ACC112 (cell line): ENCODE data around the gene DAPK2.

ENCODE experiments used
- H2AFZ ChIP-seq: fragments of 200-600 bp; sonication (generic); one replicate; pipeline ENCODE4 v1.6.0; 2017; ENCODE audit warnings: antibody characterized with exemption, low read length; ENCODE audit not compliant: unreplicated experiment
- H3K27ac ChIP-seq: fragments of 200-600 bp; sonication (generic); 2 replicates; pipeline ENCODE4 v1.5.1; 2014; ENCODE audit warnings: low read depth, mild to moderate bottlenecking, antibody characterized with exemption, low read length, moderate library complexity
- H3K27me3 ChIP-seq: fragments of 200-600 bp; sonication (generic); 2 replicates; pipeline ENCODE4 v1.6.1; 2014; ENCODE audit warnings: mild to moderate bottlenecking, antibody characterized with exemption, low read length, moderate library complexity, mixed read lengths; ENCODE audit not compliant: insufficient read depth
- H3K36me3 ChIP-seq: fragments of 200-600 bp; sonication (generic); 2 replicates; pipeline ENCODE4 v1.6.1; 2016; ENCODE audit warnings: mild to moderate bottlenecking, antibody characterized with exemption, low read length, moderate library complexity, mixed read lengths; ENCODE audit not compliant: insufficient read depth
- H3K4me1 ChIP-seq: fragments of 200-600 bp; sonication (generic); one replicate; pipeline ENCODE4 v1.6.1; 2016; ENCODE audit warnings: low read length, mixed read lengths; ENCODE audit not compliant: insufficient read depth, unreplicated experiment, control insufficient read depth
- H3K4me3 ChIP-seq: fragments of 200-600 bp; sonication (generic); 2 replicates; pipeline ENCODE4 v1.5.1; 2014; ENCODE audit warnings: mild to moderate bottlenecking, low read depth, low read length
- H3K79me2 ChIP-seq: fragments of 200-600 bp; sonication (generic); one replicate; pipeline ENCODE4 v1.6.0; 2016; ENCODE audit warnings: low read length; ENCODE audit not compliant: control insufficient read depth, unreplicated experiment, insufficient read depth

DAPK2 gene

DNA sequence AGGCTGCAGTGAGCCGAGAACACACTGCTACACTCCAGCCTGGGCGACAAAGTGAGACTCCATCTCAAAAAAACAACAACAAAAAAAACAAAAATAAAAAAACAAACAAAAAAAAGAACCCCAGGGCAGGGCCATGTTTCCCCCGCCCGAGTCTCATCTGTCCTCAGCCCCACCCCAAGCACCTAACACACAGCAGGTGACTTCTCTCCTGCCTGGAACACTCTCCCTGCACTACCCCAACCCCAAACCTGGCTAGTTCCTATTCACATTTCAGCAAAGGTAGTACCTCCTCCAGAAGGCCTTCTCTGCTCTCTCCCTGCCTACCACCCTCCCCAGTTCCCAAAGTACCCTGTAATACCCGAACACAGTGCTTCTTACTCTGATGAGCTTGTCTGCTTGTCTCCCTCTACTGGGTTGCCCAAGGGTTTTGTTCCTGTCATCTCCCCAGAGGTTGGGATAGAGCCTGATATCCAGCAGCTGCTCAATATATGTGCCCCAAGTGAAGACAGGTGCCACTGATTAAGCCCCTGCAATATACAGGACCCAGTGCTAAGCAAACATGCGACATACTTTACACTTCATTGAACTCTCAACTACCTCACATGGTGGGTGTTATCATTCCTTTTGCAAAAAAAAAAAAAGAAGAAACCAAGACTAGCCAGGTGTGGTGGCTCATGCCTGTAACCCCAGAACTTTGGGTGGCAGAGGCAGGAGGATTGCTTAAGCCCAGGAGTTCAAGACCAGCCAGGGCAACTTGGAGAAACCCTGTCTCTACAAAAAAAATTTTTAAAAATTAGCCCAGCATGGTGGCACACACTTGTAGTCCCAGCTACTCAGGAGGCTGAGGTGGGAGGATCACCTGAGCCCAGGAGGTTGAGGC lies 103.6 kb downstream of the DAPK2 start:
- no peaks in the 10 kb centered on the region for H3K79me2 ChIP-seq
- H3K4me1 ChIP-seq = peaks cover 24% of the 10 kb centered on the region

DNA sequence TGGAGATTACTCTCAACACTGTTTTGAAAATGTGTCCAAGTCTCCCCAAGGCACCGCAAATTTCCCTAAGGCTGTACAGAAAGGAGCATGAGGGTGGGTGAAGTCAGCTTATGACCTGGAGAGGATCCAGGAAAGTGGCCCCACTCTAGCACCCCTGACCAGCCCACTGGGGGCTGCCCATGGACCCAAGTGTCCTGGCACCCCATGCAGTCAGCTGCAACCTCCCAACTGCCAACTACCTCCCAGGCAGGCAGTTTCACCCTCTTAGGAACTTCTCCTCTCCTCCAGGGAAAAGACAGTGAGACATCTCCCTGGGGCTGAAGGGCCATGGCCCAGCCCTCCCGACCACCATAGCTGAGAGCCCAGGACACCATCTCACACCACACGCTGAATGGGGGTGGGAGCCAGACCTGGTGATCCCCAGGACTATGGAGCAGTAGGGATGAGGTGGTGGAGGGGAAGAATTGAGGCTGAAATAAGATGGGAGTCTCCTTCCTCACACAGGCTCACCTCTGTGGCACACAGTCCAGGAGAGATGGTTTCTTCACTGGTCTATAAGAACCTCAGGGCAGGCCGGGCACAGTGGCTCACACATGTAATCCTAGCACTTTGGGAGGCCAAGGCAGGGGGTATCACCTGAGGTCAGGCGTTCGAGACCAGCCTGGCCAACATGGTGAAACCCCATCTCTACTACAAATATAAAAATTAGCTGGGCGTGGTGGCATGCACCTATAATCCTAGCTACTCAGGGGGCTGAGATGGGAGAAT lies 104.4 kb downstream of the DAPK2 start:
- no peaks in the 10 kb centered on the region for H3K36me3 ChIP-seq
- H3K27me3 ChIP-seq = no peaks in the 10 kb centered on the region
- H3K4me3 ChIP-seq = no peak overlapping the region
- H2AFZ ChIP-seq = no peak overlapping the region
- peaks cover 26% of the 10 kb centered on the region for H3K4me1 ChIP-seq
- H3K27ac ChIP-seq = no peak overlapping the region
- no peaks in the 10 kb centered on the region for H3K79me2 ChIP-seq

More for the DNA sequence above, 103.6 kb downstream of the DAPK2 start:
- no peaks in the 10 kb centered on the region for H3K36me3 ChIP-seq
- H3K27me3 ChIP-seq = no peaks in the 10 kb centered on the region
- H3K27ac ChIP-seq = no peak overlapping the region
- H2AFZ ChIP-seq = no peak overlapping the region
- no peak overlapping the region for H3K4me3 ChIP-seq

DNA sequence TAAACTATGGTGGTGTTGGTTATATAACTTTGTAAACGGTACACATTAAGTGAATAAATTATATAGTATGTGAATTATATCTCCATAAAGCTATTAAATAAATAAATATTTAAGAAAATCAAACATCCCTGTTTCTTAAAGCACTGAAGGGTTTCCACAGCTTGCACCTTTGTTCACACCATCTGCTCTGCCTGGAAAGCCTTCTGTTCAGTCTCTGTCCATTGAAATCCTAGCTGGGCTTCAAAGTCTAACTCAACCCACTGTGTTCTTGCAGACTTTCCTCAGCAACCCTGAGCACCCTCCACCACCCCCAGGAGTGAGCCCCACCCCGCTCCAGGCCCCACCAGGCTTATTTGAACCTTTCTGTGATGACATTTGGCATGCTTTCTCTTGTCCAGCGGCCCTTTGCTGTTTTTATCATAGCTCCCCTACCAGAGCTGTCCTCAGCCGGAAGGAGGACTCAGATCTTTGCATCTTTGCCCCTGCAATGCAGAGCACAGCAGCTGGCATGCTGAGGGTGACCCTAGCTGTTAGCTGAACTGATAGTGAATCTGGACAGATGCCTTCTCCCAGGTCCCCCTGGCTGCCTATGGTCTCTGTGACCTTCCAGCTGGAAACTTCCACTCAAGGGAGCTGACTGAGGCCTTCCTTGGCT lies 105.2 kb downstream of the DAPK2 start:
- Histone ChIP-seq H3K4me1 (peaks cover 26% of the 10 kb centered on the region), H2AFZ (no peak overlapping the region), H3K79me2 (no peaks in the 10 kb centered on the region), H3K27ac (no peak overlapping the region), H3K36me3 (no peaks in the 10 kb centered on the region), H3K27me3 (no peaks in the 10 kb centered on the region), H3K4me3 (no peak overlapping the region)

DNA sequence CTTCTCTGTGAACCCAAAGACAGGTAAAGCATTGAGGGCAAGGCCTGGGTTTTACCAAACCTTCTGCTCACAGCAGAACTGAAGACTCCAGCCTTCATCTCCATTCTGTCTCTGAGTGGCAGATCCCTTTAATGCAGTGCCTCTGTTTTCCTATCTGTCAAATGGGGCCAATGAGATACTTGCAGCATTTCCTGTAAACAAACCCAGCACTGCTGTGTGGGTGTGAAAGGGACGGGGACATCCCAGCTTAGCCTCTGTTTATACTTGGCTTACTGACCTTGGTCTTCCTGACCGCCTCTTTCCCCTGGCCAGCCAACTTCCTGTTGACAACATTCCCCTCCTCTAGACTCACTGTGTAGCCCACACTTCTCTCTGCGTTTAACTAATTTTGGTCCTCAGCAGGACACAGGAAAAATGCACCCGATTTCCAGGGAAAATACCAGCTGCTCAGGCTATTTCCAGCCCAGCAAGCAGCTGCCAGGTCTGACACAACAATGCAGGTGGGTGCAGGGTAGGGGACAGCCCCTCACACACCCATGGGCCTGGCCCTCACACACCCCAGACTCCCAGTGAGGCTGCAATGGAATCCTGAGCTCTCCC lies 106.7 kb downstream of the DAPK2 start:
- Histone ChIP-seq H3K27me3 (no peaks in the 10 kb centered on the region), H3K4me1 (peaks cover 26% of the 10 kb centered on the region), H3K36me3 (no peaks in the 10 kb centered on the region), H3K27ac (no peak overlapping the region), H3K79me2 (no peaks in the 10 kb centered on the region), H3K4me3 (no peak overlapping the region), H2AFZ (no peak overlapping the region)

DNA sequence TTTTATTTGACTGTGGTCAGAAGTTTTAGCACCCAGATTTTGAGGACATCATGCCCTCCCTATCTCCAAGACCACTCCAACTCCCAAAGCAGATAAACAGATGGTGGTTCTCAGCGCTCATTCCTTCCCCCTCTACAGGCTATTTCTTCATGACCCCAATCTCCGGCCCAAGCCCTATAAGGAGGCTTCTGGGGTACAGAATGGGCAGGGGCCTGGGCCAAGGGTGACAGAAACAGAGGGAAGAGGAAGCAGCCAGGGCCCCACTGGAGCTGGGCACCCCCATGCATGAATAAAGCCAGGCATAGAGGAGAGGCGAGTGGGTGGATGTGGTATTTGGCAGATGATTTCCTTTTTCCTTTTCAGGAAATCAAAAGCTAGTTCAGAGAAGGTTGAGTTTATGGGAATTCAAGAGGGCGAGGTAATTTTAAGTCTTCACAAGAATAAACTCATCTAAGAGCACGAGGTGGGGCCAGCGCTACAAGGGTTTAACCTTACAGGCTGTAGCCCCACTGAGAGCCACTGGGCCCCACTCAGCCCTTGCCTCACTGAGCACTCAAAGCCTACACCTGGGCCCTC lies 107.7 kb downstream of the DAPK2 start:
- Histone ChIP-seq H3K36me3 (no peaks in the 10 kb centered on the region), H2AFZ (no peak overlapping the region), H3K4me3 (no peak overlapping the region), H3K27ac (no peak overlapping the region), H3K27me3 (no peaks in the 10 kb centered on the region), H3K79me2 (no peaks in the 10 kb centered on the region), H3K4me1 (peaks cover 26% of the 10 kb centered on the region)

DNA sequence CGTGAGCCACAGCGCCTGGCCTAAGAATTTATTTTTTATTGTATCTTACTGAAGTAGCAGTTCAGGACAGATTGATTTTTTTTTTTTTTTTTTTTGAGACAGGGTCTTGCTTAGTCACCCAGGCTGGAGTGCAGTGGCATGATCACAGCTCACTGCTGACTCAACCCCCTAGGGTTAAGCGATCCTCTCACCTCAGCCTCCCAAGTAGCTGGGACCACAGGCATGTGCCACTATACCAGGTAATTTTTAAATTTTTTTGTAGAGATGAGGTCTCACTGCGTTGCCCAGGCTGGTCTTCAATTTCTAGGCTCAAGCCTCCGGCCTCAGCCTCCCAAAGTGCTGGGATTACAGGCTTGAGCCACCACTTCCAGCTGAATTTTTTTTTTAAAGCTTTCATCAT lies 112.8 kb downstream of the DAPK2 start:
- no peak overlapping the region for H2AFZ ChIP-seq
- H3K27ac ChIP-seq = 0 out of 2 replicates have a peak overlapping the region, but pooled peaks have one; percentile 10
- H3K4me3 ChIP-seq = no peak overlapping the region
- no peaks in the 10 kb centered on the region for H3K36me3 ChIP-seq
- no peaks in the 10 kb centered on the region for H3K27me3 ChIP-seq
- H3K4me1 ChIP-seq = peaks cover 9% of the 10 kb centered on the region
- no peaks in the 10 kb centered on the region for H3K79me2 ChIP-seq

DNA sequence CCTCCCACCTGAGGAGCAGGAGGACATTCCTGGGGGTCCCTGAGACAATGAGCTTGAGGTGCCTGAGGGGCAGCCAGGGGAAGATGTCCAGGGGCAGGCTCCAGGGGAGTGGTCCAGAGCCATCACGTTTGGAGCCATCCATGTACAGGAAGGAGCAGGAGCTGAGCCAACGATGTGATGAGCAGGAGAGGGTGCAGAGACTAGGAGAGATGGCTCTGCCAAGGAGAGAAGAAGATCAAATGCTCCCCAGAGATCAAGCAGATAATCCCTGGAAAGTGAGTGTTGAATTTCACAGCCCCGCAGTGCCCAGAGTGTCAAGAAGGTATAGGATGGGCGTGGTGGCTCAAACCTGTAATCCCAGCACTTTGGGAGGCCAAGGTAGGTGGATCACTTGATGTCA lies 114.7 kb downstream of the DAPK2 start:
- no peaks in the 10 kb centered on the region for H3K36me3 ChIP-seq
- H3K27me3 ChIP-seq = peaks cover 5% of the 10 kb centered on the region; the same call in 1 of the 2 replicates
- no peak overlapping the region for H3K4me3 ChIP-seq
- H3K79me2 ChIP-seq = no peaks in the 10 kb centered on the region
- H2AFZ ChIP-seq = no peak overlapping the region
- no peak overlapping the region for H3K27ac ChIP-seq
- no peaks in the 10 kb centered on the region for H3K4me1 ChIP-seq

DNA sequence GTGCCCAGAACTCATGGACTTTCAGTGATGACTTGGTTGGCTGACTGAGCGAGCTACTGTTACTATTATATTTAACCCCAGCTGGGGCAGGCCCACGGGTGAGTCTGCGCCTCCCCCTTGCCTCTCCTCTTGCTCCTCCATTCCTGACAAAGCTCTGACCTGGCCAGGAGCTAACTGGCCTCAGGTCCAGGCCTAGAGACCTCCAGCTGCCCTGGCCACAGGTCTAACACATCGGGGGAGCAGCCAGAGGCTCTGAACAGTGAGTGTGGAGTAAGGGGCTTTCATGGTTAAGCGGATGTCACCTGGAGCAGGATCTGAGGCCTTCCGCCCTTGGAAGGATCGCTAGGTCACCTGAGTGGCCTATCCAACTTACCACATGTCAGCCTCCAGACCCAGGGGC lies 116.3 kb downstream of the DAPK2 start:
- Histone ChIP-seq H3K27ac (no peak overlapping the region), H3K27me3 (peaks cover 15% of the 10 kb centered on the region; the same call in 1 of the 2 replicates)

DNA sequence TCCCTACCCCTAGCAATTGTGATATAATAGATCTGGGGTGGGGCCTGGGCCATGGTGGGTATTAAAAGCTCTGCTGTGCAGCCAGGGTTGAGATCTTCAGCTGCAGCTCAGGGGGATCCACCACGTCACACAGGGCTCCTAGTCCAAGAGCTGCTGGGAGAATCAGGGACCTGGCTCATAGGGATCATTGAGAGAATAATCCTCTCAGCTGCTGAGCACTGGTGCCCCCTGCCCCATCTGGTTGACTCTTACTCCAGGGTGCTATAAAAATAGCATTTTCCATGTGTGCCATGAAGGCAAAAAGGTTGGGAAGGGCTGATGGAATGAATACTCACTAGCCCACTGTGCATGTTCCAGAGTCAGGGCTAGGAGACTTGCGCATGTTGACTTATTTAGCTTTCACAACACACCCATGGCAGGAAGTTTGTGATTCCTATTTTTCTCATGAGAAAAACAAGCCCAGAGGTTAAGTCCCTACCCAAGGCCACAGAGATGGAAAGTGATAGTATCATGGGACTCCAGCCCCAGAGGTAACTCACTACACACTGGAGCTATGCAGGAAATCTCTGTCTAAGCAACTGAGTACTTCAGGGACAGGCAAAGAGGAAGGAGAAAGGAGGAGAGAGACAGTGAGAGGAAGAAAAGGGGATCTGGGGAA lies 118.0 kb downstream of the DAPK2 start:
- Histone ChIP-seq H3K36me3 (no peaks in the 10 kb centered on the region), H3K4me3 (no peak overlapping the region), H3K27me3 (peaks cover 15% of the 10 kb centered on the region; the same call in 1 of the 2 replicates), H3K27ac (no peak overlapping the region), H2AFZ (no peak overlapping the region), H3K79me2 (no peaks in the 10 kb centered on the region), H3K4me1 (no peaks in the 10 kb centered on the region)

More for the DNA sequence above, 116.3 kb downstream of the DAPK2 start:
- Histone ChIP-seq H3K79me2 (no peaks in the 10 kb centered on the region), H3K4me1 (no peaks in the 10 kb centered on the region), H3K36me3 (no peaks in the 10 kb centered on the region), H2AFZ (no peak overlapping the region), H3K4me3 (no peak overlapping the region)
